ENCODE data around the gene RANGAP1. TPM values are rescaled to one million over a fixed set of nuclear protein-coding genes. Genes with fewer than 3 reads are reported as not detected.

The RANGAP1 gene
- total and polyA plus RNA-seq, 2 of the 8 experiments (the other 6 are each of a cell fraction or from before 2014, with no cell fraction given): 121 to 171 TPM

- TF ChIP-seq HDAC2 (IDR thresholded peaks at IDR 0.05; ENCODE audit: borderline replicate concordance in 1 of 2, low read depth in 2 of 2, low read length in 2 of 2): peak; percentile 62 to 71; a peak in 1 of 4 replicates
- no peak for TF ChIP-seq EGR1 (IDR thresholded peaks at IDR 0.05; ENCODE audit: borderline replicate concordance, low read depth, low read length)
- no peak for TF ChIP-seq EZH2 (IDR thresholded peaks at IDR 0.05; ENCODE audit: low read depth, low read length, severe bottlenecking)
- no peak for TF ChIP-seq SP4 (IDR thresholded peaks at IDR 0.05; ENCODE audit: low read length)
- no peak for TF ChIP-seq HDAC6 (IDR thresholded peaks at IDR 0.05; ENCODE audit: low read depth, low read length)
- TF ChIP-seq YY1 (IDR thresholded peaks at IDR 0.05; ENCODE audit: low read depth, low read length): peak; percentile 87
- TF ChIP-seq RFX5 (IDR thresholded peaks at IDR 0.05; ENCODE audit: borderline replicate concordance, low read depth, low read length): no peak
- no peak for TF ChIP-seq JUN (IDR thresholded peaks at IDR 0.05; ENCODE audit: low read depth, low read length)
- TF ChIP-seq SIRT6 (IDR thresholded peaks at IDR 0.05; ENCODE audit: low read length): no peak
- TF ChIP-seq SUZ12 (IDR thresholded peaks at IDR 0.05; ENCODE audit: low read length): no peak
- TF ChIP-seq FOSL1 (IDR thresholded peaks at IDR 0.05; ENCODE audit: insufficient read depth, low read depth, low read length): no peak
- TF ChIP-seq SAP30 (IDR thresholded peaks at IDR 0.05; ENCODE audit: insufficient read depth, insufficient replicate concordance, low read length): no peak
- no peak; the same call in 1 of the 2 replicates for TF ChIP-seq BRCA1 (IDR thresholded peaks at IDR 0.05; ENCODE audit: low read depth, low read length)
- peak; percentile 85; the same call in 1 of the 2 replicates for TF ChIP-seq RBBP5 (IDR thresholded peaks at IDR 0.05; ENCODE audit: borderline replicate concordance, low read depth, low read length)
- TF ChIP-seq MAX (IDR thresholded peaks at IDR 0.05): peak; percentile 81; the same call in 1 of the 2 replicates
- no peak for TF ChIP-seq RAD21 (IDR thresholded peaks at IDR 0.05 in 1 of 2, conservative IDR thresholded peaks at IDR 0.05 in 1 of 2; ENCODE audit: low read depth in 2 of 2, low read length in 2 of 2)
- TF ChIP-seq POU5F1 (IDR thresholded peaks at IDR 0.05; ENCODE audit: low read depth, low read length): no peak
- peak; percentile 50; the same call in 1 of the 2 replicates for TF ChIP-seq CHD2 (IDR thresholded peaks at IDR 0.05; ENCODE audit: low read length)
- TF ChIP-seq NRF1 (IDR thresholded peaks at IDR 0.05; ENCODE audit: low read depth, low read length): 0 out of 2 replicates have a peak, but pooled peaks have one; percentile 1
- no peak for TF ChIP-seq RNF2 (IDR thresholded peaks at IDR 0.05; ENCODE audit: borderline replicate concordance, low read depth, low read length, missing control alignments, poor library complexity, severe bottlenecking)
- no peak for TF ChIP-seq GTF2F1 (IDR thresholded peaks at IDR 0.05; ENCODE audit: borderline replicate concordance, low read depth, low read length)
- TF ChIP-seq GABPA (IDR thresholded peaks at IDR 0.05; ENCODE audit: borderline replicate concordance, insufficient read depth, low read length): no peak; the same call in 1 of the 2 replicates
Measured at GRCh38 chr22:41285820-41286638, at the start of gene RANGAP1 (continued).
